NCI-H1417 (cell line): ENCODE measurements around the gene CAMTA1.

Source experiments
- DNase-seq, 3 experiments: peaks; one replicate each; lab custom pipeline; 2025; lab: John Stamatoyannopoulos, UW

CAMTA1 gene

GRCh38 chr1:6958407-6959030 is 173.3 kb downstream of the CAMTA1 start:
- DNase-seq: no peak

DNA sequence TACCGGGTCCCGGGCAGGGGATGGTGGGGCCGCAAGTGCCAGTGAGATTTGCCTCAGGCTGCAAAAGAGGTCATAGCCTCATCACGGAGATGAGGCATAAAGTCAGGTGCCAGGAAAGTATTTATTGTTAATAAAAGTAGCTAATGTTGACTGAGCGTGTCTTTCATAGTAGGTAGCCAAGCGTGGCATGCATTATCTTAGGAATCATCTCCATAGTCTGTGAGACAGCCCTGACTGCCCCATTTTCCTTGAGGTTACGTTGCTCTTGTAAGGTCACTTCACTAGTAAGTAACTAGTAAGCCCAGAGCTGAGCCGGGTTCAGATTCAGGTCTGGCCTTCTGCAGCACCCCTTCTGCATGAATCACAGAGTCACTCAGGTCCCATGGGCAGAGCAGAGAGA is 174.2 kb downstream of the CAMTA1 start:
- no peak for DNase-seq

GRCh38 chr1:6960291-6960811 is 175.1 kb downstream of the CAMTA1 start:
- DNase-seq: peak in 1 of 3 experiments; percentile 64

DNA sequence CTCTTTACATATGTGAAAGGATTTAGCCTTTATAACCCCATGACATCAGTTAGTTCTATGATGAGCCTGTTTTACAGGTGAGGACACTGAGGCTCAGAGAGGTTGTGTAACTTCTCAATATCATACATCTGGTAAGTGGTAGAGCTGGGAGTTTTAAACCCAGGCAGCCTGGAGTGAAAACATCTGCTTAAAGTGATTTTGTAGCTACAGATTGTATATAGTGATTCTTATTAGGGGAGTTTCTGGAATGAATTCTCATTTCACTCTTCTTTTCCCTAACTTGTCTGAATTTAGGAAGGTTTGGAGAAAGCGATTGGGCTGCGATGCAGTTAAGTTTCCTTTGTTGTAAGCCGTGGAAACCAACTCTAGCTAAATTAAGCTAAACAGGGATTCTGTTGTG is 175.6 kb downstream of the CAMTA1 start:
- DNase-seq: no peak

DNA sequence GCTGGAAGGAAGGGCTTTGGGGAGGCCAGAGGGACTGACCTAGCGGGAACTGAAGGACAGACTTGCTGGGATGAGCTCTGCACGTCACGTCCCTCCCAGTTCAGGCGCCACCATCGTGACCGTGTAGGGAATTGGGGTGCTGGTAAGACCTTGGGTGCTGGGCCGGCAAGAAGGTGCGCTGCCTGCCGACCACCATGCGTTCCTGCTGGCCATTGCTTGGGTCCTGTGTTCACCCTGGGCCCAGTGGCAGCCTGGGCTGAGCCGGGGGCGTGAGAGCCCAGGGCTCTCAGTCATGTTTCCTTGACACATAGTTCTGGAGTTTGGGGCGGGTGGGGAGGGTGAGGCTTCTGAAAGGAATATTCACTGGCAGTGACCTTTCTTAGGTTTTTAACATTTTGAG is 176.0 kb downstream of the CAMTA1 start:
- no peak for DNase-seq

DNA sequence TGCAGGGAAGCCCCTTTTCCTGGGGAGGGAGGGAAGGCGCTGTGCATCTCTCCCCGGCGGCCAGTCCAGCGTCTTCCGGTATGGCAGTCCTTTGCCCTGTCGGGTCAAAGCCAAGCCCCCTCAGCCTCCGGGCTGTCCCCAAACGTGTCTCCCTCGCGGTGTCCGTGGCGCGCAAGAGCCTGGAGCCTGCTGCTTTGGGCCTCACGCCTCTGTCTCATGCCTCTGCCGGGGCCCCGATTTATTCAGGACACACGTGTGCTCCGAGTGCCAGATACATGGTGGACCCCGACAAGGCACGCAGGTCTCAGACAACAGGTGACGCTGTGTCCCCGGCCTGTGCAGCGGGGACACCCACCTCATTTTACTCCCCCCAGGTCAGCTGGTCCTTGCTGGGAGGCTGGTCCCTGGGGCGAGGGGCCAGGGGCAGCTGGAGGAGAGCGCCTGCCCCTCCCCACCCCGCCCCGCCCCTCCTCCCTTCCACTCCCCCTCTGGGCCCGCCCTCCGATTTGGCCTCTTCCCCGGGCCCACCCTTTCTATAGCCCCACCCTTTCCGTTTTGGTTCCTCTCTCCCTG is 176.7 kb downstream of the CAMTA1 start:
- DNase-seq: no peak

DNA sequence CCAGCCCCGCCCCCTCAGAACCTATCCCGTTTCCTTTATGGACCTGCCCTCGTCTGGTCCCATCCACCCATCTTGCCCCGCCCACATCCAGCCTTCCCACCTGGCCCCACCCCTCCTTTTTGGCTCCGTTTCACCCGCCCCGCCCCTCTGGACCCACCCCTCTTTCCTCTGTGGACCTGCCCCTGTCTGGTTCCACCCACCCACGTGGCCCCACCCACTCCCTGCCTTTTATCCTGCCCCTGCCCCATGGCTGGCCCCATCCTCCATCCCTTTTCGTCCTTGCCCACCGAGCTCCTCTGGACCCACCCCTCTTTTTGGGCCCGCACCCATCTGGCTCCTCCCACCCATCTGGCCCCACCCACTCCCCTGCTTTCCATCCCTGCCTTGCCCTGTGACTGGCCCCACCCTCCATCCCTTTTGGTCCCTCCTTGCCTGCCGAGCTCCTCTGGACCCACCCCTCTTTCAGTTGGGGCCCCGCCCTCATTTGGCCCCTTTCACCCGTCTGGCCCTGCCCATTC is 177.3 kb downstream of the CAMTA1 start:
- DNase-seq: peak; percentile 83 to 97 (median 97)

GRCh38 chr1:6962996-6963911 is 178.0 kb downstream of the CAMTA1 start:
- peak; percentile 84 to 97 (median 97) for DNase-seq

DNA sequence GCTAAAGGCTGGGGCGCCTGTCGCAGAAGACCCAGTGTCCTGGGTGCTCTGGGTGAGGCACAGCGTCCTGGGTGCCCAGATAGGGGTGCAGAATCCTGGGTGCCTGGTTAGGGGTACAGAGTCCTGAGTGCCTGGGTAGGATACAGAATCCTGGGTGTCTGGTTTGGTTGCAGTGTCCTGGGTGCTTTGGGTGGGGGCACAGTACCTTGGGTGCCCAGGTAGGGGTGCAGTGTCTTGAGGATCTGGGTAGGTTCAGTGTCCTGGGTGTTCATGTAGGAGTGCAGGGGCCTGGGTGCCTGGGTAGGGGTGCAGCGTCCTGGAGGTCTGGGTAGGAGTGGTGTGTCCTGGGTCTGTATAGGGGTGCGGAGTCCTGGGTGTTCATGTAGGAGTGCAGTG is 178.7 kb downstream of the CAMTA1 start:
- DNase-seq: no peak

DNA sequence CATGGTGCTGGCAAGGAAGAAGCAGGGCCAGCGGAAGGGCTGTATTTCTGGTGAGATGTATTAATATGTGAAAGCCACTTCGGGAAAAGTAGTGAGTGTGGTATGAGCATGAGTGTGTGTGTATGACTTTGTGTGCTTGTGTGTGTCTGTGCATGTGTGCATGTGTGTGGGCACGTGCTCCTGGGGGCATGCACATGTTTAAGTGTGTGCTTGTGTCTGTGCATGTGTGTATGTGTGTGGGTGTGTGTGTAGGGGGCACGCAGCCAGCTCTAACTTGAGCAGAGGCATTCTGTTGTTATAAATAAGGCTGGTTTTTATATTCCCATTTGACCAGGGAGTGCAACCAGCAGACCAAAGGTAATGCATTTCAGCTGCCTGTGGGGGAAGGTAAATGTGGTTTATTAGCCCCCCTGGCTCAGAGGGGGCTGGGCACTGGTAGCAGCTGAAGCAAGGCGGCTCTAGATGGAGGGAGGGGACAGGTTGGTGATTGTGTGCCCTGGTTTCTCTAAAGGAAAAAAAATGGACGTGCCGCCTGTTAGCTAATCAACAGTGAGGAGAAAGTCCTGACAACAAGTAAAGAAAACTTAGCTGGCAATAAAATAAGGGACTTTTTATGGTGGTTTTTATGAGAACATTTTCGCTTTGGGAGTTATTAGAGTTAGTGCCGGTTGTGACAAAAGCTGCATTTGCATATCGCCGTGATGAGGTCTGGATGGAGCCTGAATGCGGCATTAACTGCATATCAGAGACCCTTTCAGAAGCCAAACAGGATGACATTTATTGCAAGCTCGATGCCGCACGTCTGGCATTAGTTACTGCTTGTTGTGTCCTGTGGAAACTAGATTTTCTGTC is 180.1 kb downstream of the CAMTA1 start:
- DNase-seq: peak in 1 of 3 experiments; percentile 26

DNA sequence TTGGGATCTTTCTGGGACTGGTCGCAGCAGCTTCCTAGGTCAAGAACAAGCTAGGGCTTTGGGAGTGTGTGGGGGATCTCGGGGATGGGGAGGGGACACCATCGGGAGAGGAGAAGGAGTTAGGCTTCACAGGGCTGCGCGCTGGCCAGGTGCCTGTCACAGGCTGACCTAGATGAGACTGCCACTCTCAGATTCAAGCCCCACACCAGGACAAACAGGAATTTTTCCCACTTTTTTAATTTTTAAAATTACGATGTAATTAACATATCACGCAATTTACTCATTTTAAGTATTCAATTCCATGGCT is 180.6 kb downstream of the CAMTA1 start:
- no peak for DNase-seq

DNA sequence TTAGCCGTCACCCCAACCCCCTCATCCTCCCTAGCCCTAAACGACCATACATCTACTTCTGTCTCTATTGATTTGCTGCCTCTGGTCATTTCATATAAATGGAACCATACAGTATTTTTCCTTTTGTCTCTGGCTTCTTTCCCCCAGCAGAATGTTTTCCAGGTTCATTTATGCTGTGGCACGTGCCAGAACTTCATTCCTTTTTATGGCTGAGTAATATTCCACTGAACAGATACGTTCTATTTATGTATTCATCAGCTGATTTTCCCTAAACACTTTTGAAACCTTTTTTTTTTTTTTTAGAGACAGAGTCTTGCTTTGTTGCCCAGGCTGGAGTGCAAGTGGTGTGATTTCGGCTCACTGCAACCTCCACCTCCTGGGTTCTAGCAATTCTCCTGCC is 181.1 kb downstream of the CAMTA1 start:
- no peak for DNase-seq

DNA sequence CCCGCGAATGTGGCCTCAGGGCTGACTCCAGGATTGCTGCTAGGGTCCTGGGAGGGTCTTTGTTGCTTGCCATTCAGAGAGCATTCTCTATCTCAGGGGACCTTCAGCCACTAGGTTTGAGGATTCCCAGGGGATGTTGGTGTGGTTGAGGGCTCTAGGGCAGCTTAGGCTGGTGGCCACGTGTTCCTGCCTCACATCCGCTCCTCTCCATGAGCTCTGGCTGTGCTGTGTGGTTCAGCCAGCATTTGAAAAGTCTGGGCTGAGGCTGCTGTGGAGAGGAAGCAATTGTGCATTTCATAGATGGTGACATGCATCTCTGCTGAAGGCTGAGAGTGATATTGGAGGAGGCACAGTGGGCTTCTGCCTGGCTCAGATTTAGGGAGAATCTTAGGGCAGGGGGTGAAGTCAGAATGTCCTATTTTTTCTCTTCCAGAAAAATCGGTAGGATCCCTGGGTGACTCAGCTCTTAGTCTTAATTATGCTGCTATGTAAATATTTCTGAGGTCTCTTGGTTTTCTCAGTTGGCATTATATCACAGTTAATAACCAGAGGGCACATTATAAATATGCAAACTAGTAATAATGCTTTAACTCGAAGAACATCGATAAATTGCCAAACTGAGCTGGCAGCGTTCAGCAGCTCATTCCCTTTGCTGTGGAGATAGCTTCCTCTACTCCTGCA is 182.3 kb downstream of the CAMTA1 start:
- DNase-seq: no peak

DNA sequence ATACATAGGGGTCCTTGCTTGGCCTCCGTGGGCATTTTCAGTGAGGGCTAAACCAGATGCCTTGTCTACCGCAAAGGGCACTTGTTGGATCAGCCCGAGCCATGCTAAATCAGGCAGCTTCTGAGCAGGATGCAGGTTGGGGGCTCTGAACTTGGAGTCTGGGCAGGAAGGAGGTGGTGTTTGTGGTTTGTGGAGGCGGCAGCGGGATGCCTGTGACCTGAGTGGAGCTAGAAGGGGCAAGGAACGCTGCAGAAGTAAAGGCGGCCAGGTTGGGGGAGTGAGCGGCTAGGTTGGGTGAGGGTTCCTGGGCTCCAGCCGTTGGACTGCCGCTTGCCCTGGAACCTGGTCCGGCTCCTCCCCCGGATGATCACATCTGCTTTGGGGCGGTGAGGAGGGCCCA is 183.9 kb downstream of the CAMTA1 start:
- DNase-seq: no peak

GRCh38 chr1:6969762-6970161 is 184.5 kb downstream of the CAMTA1 start:
- no peak for DNase-seq

- no peak for DNase-seq
These were observed 185.0 kb downstream of the CAMTA1 start for GRCh38 chr1:6970221-6970620.

DNA sequence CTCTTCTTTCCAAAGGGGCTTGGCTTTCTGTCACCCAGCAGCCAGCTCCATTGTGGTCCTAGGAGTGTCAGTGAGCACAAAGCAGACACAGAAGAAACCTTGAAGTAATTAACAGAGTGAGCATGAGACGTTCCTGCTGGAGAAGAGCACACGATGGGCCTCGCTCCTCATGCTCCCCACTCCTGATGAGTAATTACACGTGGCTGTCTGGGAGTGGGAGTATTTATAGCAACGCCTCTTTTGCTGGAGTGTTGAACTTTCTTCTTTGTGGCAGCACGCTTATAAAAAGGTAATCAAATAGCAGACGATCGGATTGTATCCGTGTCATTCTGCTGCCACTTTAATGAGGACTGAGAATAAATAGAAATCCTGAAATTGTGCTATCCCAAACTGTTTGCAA is 185.8 kb downstream of the CAMTA1 start:
- DNase-seq: no peak

GRCh38 chr1:6971699-6972098 is 186.4 kb downstream of the CAMTA1 start:
- DNase-seq: no peak

GRCh38 chr1:6972399-6972798 is 187.1 kb downstream of the CAMTA1 start:
- DNase-seq: no peak

DNA sequence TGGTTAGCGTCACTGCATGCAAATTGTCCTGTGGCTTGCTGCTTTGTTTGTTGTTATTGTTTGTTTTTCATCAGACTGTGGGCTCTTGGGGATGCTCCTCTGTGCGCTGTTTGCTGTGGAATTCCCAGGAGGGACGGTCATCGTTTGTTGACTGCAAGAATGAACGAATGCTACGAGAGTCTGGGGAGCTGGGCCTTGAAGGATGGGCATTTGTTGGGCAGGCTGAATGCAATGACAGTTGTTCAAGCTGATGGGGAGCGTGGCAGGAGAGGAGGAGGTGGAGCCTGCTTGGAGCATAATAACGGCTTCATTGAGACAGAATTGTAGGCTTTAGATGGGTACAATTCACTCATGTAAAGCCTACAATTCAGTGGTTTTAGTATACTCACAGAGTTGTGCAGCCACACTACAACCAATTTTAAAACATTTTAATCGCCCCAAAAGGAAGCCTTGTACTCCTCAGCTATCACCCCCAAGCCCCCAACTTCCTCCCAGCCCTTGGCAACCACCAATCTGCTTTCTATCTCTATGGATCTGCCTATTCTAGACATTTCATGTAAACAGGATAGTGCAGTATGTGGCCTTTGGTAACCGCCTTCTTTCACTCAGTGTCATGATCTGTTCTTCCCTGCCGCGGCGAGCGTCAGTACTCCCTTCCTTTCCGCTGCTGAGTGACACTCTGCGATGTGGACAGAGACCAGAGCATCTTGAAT is 190.2 kb downstream of the CAMTA1 start:
- no peak for DNase-seq

GRCh38 chr1:6976044-6976375 is 190.8 kb downstream of the CAMTA1 start:
- DNase-seq: no peak
